ENCODE results near the gene DHCR24. TPM values are rescaled to one million over a fixed set of nuclear protein-coding genes. Genes with fewer than 3 reads are reported as not detected.
A peak's percentile ranks its signal among the peaks of the same experiment; 100 is the strongest.

The DHCR24 gene
- polyA plus RNA-seq, 1 donor (not counting 4 experiments of a cell fraction or from before 2014, with no cell fraction given) = 363 TPM

DNA sequence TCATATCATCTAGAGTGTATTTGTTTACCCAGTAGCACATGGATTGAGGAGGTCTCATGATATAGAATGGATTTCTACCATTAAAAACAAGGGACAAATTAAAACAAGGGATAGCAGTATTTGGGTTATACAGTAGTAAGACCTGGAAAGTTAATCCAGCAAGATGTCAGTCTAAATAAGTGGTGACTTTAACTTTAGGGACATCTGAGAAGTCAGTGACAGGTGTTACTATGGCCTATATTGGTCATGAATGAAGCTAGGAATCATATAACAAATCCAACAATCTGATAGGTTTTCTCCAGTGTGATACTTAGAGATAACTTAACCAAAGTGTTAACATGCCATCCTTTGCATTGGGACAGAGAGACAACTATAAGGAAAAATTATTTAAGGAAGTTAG is 42.7 kb upstream of the DHCR24 start:
- Histone ChIP-seq H3K9me3 (ENCODE audit: control insufficient read depth, low read depth, low read length) (peaks cover 2% of the 10 kb centered on the region), H3K36me3 (ENCODE audit: control insufficient read depth in 2 of 2, extremely low read depth in 1 of 2, insufficient read depth in 2 of 2, low read length in 2 of 2) (no peaks in the 10 kb centered on the region), H3K4me1 (ENCODE audit: control insufficient read depth, extremely low read depth, insufficient read depth, low read length) (peaks cover 32% of the 10 kb centered on the region), H3K9ac (ENCODE audit: control insufficient read depth, extremely low read depth, insufficient read depth, low read length) (no peak overlapping the region), H3K4me3 (ENCODE audit: control insufficient read depth in 2 of 3, extremely low read depth in 1 of 3, insufficient read depth in 2 of 3, low read depth in 1 of 3, low read length in 3 of 3) (no peak overlapping the region), H3K27ac (ENCODE audit: control insufficient read depth, insufficient read depth, low read length) (no peak overlapping the region), H3K79me2 (ENCODE audit: control insufficient read depth, insufficient read depth, low read length) (no peaks in the 10 kb centered on the region), H4K20me1 (ENCODE audit: control insufficient read depth, extremely low read depth, insufficient read depth, low read length) (no peaks in the 10 kb centered on the region), H2AFZ (ENCODE audit: control insufficient read depth, low read length) (no peak overlapping the region), H3K27me3 (ENCODE audit: control insufficient read depth, extremely low read depth, insufficient read depth, low read length) (no peaks in the 10 kb centered on the region), H3K9me1 (ENCODE audit: control insufficient read depth, extremely low read depth, insufficient read depth, low read length) (no peaks in the 10 kb centered on the region), H3K4me2 (ENCODE audit: control insufficient read depth, extremely low read depth, insufficient read depth, low read depth, low read length) (no peak overlapping the region)
- DNase-seq (ENCODE audit: low read depth, low spot score) (no peak), FAIRE-seq (no peak)
- dilution Hi-C loops (cut with MboI; ENCODE audit: extremely low pct_ligation_motif_present, low sequenced_read_pairs) = no loop called here
- no peak for TF ChIP-seq EZH2 (IDR thresholded peaks at IDR 0.05; ENCODE audit: low read length)

DNA sequence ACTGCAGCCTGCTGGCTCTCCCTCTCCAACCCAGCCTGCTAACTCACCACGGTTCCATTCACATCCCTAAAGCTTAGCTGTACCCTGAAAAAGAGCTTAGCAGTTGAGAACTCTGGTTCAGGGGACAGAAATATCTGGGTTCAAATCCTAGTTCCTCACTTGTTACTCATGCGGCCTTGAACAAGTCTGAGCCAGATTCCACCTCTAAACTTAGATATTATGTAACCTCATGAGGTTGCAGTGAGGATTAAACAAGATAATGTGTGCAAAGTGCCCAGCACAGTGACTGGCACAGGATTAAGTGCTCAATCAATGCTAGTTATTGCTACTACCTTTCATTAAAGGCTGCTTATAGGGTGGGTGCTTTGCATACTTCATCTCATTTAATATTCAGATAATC is 41.3 kb upstream of the DHCR24 start:
- peaks cover 2% of the 10 kb centered on the region for H3K9me3 ChIP-seq (ENCODE audit: control insufficient read depth, low read depth, low read length)
- no peaks in the 10 kb centered on the region for H3K36me3 ChIP-seq (ENCODE audit: control insufficient read depth in 2 of 2, extremely low read depth in 1 of 2, insufficient read depth in 2 of 2, low read length in 2 of 2)
- dilution Hi-C loops (cut with MboI; ENCODE audit: extremely low pct_ligation_motif_present, low sequenced_read_pairs) = no loop called here
- H3K9me1 ChIP-seq (ENCODE audit: control insufficient read depth, extremely low read depth, insufficient read depth, low read length) = no peaks in the 10 kb centered on the region
- no peak overlapping the region for H3K4me3 ChIP-seq (ENCODE audit: control insufficient read depth in 2 of 3, extremely low read depth in 1 of 3, insufficient read depth in 2 of 3, low read depth in 1 of 3, low read length in 3 of 3)
- FAIRE-seq (no peak), DNase-seq (ENCODE audit: low read depth, low spot score) (no peak)
- H3K4me1 ChIP-seq (ENCODE audit: control insufficient read depth, extremely low read depth, insufficient read depth, low read length) = peaks cover 30% of the 10 kb centered on the region
- TF ChIP-seq, protein P1, sequence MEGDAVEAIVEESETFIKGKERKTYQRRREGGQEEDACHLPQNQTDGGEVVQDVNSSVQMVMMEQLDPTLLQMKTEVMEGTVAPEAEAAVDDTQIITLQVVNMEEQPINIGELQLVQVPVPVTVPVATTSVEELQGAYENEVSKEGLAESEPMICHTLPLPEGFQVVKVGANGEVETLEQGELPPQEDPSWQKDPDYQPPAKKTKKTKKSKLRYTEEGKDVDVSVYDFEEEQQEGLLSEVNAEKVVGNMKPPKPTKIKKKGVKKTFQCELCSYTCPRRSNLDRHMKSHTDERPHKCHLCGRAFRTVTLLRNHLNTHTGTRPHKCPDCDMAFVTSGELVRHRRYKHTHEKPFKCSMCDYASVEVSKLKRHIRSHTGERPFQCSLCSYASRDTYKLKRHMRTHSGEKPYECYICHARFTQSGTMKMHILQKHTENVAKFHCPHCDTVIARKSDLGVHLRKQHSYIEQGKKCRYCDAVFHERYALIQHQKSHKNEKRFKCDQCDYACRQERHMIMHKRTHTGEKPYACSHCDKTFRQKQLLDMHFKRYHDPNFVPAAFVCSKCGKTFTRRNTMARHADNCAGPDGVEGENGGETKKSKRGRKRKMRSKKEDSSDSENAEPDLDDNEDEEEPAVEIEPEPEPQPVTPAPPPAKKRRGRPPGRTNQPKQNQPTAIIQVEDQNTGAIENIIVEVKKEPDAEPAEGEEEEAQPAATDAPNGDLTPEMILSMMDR (optimal IDR thresholded peaks at IDR 0.05 in 1 of 3, IDR thresholded peaks at IDR 0.05 in 1 of 3, conservative IDR thresholded peaks at IDR 0.05 in 1 of 3; ENCODE audit: extremely low read depth in 1 of 3, insufficient read depth in 2 of 3, low read length in 3 of 3) = no peak
- no peak for TF ChIP-seq EZH2 (IDR thresholded peaks at IDR 0.05; ENCODE audit: low read length)
- H2AFZ ChIP-seq (ENCODE audit: control insufficient read depth, low read length) = peak overlapping the region; percentile 43
- H3K27me3 ChIP-seq (ENCODE audit: control insufficient read depth, extremely low read depth, insufficient read depth, low read length) = no peaks in the 10 kb centered on the region
- H4K20me1 ChIP-seq (ENCODE audit: control insufficient read depth, extremely low read depth, insufficient read depth, low read length) = no peaks in the 10 kb centered on the region
- peak overlapping the region; percentile 22 for H3K27ac ChIP-seq (ENCODE audit: control insufficient read depth, insufficient read depth, low read length)
- H3K9ac ChIP-seq (ENCODE audit: control insufficient read depth, extremely low read depth, insufficient read depth, low read length) = no peak overlapping the region
- peak overlapping the region; percentile 68 for H3K4me2 ChIP-seq (ENCODE audit: control insufficient read depth, extremely low read depth, insufficient read depth, low read depth, low read length)
- no peaks in the 10 kb centered on the region for H3K79me2 ChIP-seq (ENCODE audit: control insufficient read depth, insufficient read depth, low read length)

All from keratinocyte (primary cell).